GM13977 (cell line): ENCODE measurements around the gene QSOX1.

Experiments used
- DNase-seq: peaks from one replicate; pipeline ENCODE4 v3.0.0; 2012; ENCODE audit warnings: low spot score
- in situ Hi-C: fragments of 300-500 bp; cut with MboI; formaldehyde crosslinking; loops from one replicate; pipeline ENCODE4 v1.12.0; 2022; ENCODE audit warnings: low sequenced_read_pairs, low pct_unique_long_range_greater_than_20kb, mixed read lengths, inconsistent platforms; ENCODE audit not compliant: unreplicated experiment
- TF ChIP-seq, protein P1 (sequence below): IDR thresholded peaks from 2 replicates; pipeline ENCODE4 v1.5.1; 2012; ENCODE audit warnings: mild to moderate bottlenecking, control low read depth; ENCODE audit not compliant: insufficient read depth; ENCODE audit errors: extremely low read depth, missing control alignments

The QSOX1 gene

DNA sequence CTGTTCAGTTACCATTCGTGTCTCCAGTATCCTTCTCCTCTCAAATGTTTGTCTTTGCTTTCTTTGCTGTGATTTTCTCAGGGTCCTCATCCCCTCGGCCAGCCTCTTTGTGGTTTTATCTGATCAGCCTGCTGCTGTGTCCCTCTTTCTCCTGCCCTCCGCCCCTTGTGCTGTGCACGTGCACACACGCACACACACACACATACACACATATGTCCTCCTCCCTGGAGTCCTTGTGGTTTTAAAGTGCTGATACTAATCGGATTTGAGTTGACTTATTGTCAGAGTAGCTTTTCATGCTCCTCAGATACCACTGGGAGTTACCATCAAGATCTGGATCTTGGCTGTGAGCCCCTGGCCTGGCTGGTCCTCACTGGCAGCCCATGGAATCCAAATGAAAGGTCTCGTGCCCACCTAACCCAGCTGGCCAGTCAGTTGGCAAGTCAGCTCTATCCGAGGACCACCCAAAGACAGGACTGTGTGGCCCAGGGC, 34.1 kb downstream of the QSOX1 start:
- in situ Hi-C loops: loop anchor here (25.0 kb wide), 1 partner anchor 476 kb away; no protein-coding TSS in a partner anchor
- TF ChIP-seq, protein P1, sequence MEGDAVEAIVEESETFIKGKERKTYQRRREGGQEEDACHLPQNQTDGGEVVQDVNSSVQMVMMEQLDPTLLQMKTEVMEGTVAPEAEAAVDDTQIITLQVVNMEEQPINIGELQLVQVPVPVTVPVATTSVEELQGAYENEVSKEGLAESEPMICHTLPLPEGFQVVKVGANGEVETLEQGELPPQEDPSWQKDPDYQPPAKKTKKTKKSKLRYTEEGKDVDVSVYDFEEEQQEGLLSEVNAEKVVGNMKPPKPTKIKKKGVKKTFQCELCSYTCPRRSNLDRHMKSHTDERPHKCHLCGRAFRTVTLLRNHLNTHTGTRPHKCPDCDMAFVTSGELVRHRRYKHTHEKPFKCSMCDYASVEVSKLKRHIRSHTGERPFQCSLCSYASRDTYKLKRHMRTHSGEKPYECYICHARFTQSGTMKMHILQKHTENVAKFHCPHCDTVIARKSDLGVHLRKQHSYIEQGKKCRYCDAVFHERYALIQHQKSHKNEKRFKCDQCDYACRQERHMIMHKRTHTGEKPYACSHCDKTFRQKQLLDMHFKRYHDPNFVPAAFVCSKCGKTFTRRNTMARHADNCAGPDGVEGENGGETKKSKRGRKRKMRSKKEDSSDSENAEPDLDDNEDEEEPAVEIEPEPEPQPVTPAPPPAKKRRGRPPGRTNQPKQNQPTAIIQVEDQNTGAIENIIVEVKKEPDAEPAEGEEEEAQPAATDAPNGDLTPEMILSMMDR: no peak
- DNase-seq: no peak

DNA sequence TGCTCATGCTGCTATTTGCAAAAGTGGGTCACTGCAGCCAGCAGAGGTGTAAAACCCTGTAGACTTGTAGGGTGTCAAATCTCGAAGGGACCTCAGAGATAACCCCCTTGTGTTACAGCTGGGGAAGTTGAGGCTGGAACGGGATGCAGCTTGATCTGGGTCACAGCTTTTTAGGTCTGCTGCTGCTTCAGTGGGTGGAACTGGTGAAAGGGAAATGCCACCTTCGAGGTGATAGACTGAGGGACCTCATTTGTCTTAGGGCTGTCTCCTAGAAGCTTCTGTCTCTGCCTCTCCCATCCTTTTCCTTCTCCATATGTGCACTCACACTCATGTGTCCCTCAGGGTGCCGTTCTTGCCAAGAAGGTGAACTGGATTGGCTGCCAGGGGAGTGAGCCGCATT, 35.4 kb downstream of the QSOX1 start:
- DNase-seq: no peak
- TF ChIP-seq, protein P1: no peak
- in situ Hi-C loops: loop anchor here (25.0 kb wide), 1 partner anchor 478 kb away; no protein-coding TSS in a partner anchor

DNA sequence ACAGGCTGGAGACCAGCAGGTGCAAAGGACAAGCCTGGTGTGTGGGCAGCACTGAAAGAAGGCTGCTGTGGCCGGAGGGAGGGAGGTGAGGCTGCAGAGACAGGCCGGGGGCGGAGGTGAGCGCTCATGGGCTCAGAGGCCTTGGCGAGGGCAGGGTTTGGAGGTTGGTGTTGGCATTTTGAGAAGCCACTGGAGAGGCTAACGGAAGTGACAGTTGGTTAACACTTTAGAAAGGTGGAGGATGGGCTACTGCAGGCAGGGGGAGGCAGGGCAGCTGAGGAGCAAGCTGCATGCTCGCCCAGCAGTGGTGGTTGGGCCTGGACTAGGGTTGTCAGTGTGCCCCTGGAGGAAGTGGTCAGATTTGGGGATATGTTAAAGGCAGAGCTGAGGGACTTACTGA, 37.5 kb downstream of the QSOX1 start:
- DNase-seq: no peak
- TF ChIP-seq, protein P1: no peak
- in situ Hi-C loops: loop anchor here (25.0 kb wide), 1 partner anchor 480 kb away; no protein-coding TSS in a partner anchor

DNA sequence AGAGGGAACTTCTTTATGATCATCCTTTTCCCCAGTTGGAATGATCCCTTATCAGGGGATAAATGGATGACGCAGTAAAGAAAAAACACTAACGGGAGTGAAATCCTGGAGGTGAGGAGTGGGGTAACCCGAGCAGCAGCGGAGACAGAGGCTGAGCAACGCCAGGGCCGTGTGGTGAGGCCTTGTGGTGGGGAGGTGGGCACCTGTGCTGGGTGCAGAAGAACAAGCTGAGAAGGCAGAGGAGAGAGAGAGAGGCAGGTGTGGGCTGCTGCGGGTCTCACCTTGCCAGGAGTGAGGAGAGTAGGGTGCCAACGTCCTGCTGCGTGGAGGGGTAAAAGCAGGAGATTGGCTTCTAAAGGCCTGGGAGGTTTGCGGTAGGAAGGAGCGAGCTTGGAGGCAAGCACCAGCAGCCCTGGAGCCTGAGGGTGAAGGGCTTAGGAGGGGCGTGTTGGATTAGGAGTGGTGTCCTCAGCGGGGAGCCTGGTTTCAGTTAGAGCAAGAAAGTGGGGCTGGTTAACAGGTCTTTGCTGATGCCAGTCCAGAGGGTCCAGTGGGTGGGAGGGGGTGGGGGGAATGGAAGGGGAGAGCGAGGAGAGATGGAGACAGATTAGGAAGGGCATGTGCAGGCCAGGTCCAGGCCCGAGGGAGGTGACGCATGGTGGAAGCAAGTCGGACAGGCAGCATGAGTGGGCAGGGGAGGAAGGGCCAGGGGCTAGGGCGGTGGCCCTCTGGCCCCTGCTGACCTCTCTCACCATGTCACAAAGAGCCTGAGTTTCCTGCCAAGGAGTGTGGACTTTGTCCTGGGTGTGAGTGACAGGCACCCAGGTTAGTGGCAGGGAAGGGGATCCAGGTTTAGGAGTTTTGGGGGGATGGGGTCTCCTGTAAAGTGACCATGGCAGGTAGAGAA, 38.7 kb downstream of the QSOX1 start:
- in situ Hi-C loops: loop anchor here (25.0 kb wide), 1 partner anchor 481 kb away; no protein-coding TSS in a partner anchor
- DNase-seq: no peak
- TF ChIP-seq, protein P1: no peak

DNA sequence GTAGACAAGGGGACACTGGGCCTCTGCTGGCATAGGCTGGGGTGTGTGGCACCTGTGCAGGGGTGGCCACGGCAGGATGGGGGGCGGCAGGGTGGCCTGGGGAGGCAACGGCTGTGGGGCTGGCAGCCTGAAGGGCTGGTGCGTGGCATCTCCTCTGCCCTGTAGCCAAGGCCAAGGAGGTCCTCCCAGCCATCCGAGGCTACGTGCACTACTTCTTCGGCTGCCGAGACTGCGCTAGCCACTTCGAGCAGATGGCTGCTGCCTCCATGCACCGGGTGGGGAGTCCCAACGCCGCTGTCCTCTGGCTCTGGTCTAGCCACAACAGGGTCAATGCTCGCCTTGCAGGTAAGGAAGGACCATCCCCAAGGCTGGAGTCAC, 39.4 kb downstream of the QSOX1 start:
- in situ Hi-C loops: loop anchor here (25.0 kb wide), 1 partner anchor 482 kb away; no protein-coding TSS in a partner anchor
- TF ChIP-seq, protein P1: no peak
- no peak for DNase-seq

DNA sequence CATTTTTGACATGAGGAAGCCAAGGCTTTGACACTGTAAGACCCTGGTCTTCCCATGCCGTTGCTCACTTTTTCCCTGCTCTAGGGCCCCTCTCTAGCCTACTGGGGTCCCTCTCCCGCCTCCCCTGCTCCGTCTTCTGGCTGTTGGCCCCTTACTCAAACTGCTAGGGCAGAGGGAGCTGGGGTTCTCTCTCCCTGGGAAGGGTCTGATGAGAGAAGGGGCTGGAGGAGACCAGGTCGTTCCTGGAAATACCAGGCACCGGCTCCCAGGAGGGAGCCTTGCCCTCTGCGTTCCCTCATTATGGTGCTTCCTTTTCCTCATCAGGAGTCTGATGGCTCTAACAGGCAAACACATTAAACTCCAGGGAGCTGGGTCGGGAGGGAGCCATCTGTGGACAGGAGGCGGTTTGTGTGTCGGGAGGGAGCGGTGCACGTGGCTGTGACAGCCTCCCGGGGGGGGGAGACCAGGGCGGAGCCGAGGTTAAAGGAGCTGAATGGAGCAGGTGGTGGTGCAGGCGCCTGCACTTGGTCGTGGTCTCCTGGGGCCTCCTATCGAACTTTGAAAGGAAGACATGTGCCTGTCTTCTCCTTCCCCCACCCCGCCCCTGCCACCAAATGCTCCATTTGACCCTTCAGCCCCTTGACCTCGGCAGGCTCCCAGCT, 40.0 kb downstream of the QSOX1 start:
- DNase-seq: no peak
- in situ Hi-C loops: loop anchor here (25.0 kb wide), 1 partner anchor 482 kb away; no protein-coding TSS in a partner anchor
- TF ChIP-seq, protein P1: no peak
